IPS DF 6.9 (cell line): ENCODE data around the gene SYN1.

Experiments
- DNase-seq: peaks from one replicate; pipeline ENCODE4 v3.0.0-alpha.2; 2013; ENCODE audit warnings: low read depth, low spot score
- H3K27ac ChIP-seq: one replicate; pipeline ENCODE4 v1.5.1; 2013; ENCODE audit warnings: low read length, control low read depth
- H3K27me3 ChIP-seq: 2 replicates; pipeline ENCODE4 v1.6.1; 2013; ENCODE audit warnings: mild to moderate bottlenecking, low read length; ENCODE audit not compliant: control insufficient read depth, insufficient read depth
- H3K36me3 ChIP-seq: 2 replicates; pipeline ENCODE4 v1.6.1; 2013; ENCODE audit warnings: low read length; ENCODE audit not compliant: control insufficient read depth, insufficient read depth
- H3K4me1 ChIP-seq: 2 replicates; pipeline ENCODE4 v1.6.1; 2013; ENCODE audit warnings: low read length; ENCODE audit not compliant: control insufficient read depth, insufficient read depth
- H3K4me3 ChIP-seq: 2 replicates; pipeline ENCODE4 v1.5.1; 2013; ENCODE audit warnings: mild to moderate bottlenecking, low read length
- H3K9me3 ChIP-seq: 2 replicates; pipeline ENCODE4 v1.6.1; 2013; ENCODE audit warnings: low read length, inconsistent platforms; ENCODE audit not compliant: control insufficient read depth, insufficient read depth
- WGBS: extraction: QIAGEN DNeasy Blood & Tissue Kit; methylation state at CpG from one replicate; pipeline ENCODE4 v1.1.7; 2013; ENCODE audit warnings: mixed read lengths, missing lambda C conversion rate; ENCODE audit not compliant: insufficient read length, insufficient coverage; 5-methylcytosine and 5-hydroxymethylcytosine counted together

The SYN1 gene

GRCh38 chrX:47597222-47597621 is 22.4 kb downstream of the SYN1 start:
- Histone ChIP-seq H3K4me3 (no peak overlapping the region), H3K27ac (no peak overlapping the region), H3K9me3 (no peaks in the 10 kb centered on the region), H3K27me3 (no peaks in the 10 kb centered on the region), H3K4me1 (no peaks in the 10 kb centered on the region), H3K36me3 (no peaks in the 10 kb centered on the region)
- whole genome bisulfite sequencing = no CpG with 5 or more reads among the region's 3 CpGs
- DNase-seq = no peak

GRCh38 chrX:47596256-47596655 is 23.4 kb downstream of the SYN1 start:
- no CpG with 5 or more reads among the region's 2 CpGs for WGBS
- Histone ChIP-seq H3K4me3 (no peak overlapping the region), H3K27ac (no peak overlapping the region), H3K4me1 (no peaks in the 10 kb centered on the region), H3K27me3 (no peaks in the 10 kb centered on the region), H3K9me3 (no peaks in the 10 kb centered on the region), H3K36me3 (no peaks in the 10 kb centered on the region)
- no peak for DNase-seq

- Histone ChIP-seq H3K27me3 (no peaks in the 10 kb centered on the region), H3K4me3 (no peak overlapping the region), H3K4me1 (no peaks in the 10 kb centered on the region), H3K9me3 (no peaks in the 10 kb centered on the region), H3K36me3 (no peaks in the 10 kb centered on the region), H3K27ac (no peak overlapping the region)
- no CpG with 5 or more reads among the region's 1 CpG for WGBS
- DNase-seq = no peak
These were observed 23.9 kb downstream of the SYN1 start for GRCh38 chrX:47595716-47596251.

GRCh38 chrX:47593522-47593921 is 26.1 kb downstream of the SYN1 start:
- H3K4me1 ChIP-seq = no peaks in the 10 kb centered on the region
- WGBS = no CpG with 5 or more reads among the region's 4 CpGs
- no peaks in the 10 kb centered on the region for H3K9me3 ChIP-seq
- H3K27ac ChIP-seq = no peak overlapping the region
- no peaks in the 10 kb centered on the region for H3K27me3 ChIP-seq
- DNase-seq = no peak
- H3K4me3 ChIP-seq = no peak overlapping the region
- no peaks in the 10 kb centered on the region for H3K36me3 ChIP-seq

- Histone ChIP-seq H3K27me3 (no peaks in the 10 kb centered on the region), H3K4me1 (no peaks in the 10 kb centered on the region), H3K4me3 (no peak overlapping the region), H3K9me3 (no peaks in the 10 kb centered on the region), H3K27ac (no peak overlapping the region), H3K36me3 (no peaks in the 10 kb centered on the region)
- WGBS = no CpG with 5 or more reads among the region's 5 CpGs
- DNase-seq = no peak
These were observed 28.7 kb downstream of the SYN1 start for GRCh38 chrX:47590984-47591383.

GRCh38 chrX:47587906-47588735 is 31.5 kb downstream of the SYN1 start:
- no peak for DNase-seq
- H3K27me3 ChIP-seq = no peaks in the 10 kb centered on the region

GRCh38 chrX:47587091-47587891 is 32.4 kb downstream of the SYN1 start:
- Histone ChIP-seq H3K4me3 (no peak overlapping the region), H3K9me3 (no peaks in the 10 kb centered on the region), H3K4me1 (no peaks in the 10 kb centered on the region), H3K27me3 (no peaks in the 10 kb centered on the region), H3K36me3 (no peaks in the 10 kb centered on the region), H3K27ac (no peak overlapping the region)
- DNase-seq = no peak
- WGBS = no CpG with 5 or more reads among the region's 4 CpGs

More at GRCh38 chrX:47587906-47588735, 31.5 kb downstream of the SYN1 start:
- no CpG with 5 or more reads among the region's 16 CpGs for WGBS
- H3K4me3 ChIP-seq = no peak overlapping the region
- H3K4me1 ChIP-seq = no peaks in the 10 kb centered on the region
- no peaks in the 10 kb centered on the region for H3K9me3 ChIP-seq
- H3K27ac ChIP-seq = no peak overlapping the region
- H3K36me3 ChIP-seq = no peaks in the 10 kb centered on the region

- no peak for DNase-seq
- no peak overlapping the region for H3K27ac ChIP-seq
- H3K4me3 ChIP-seq = no peak overlapping the region
- H3K36me3 ChIP-seq = no peaks in the 10 kb centered on the region
- no peaks in the 10 kb centered on the region for H3K27me3 ChIP-seq
- no peaks in the 10 kb centered on the region for H3K4me1 ChIP-seq
- no peaks in the 10 kb centered on the region for H3K9me3 ChIP-seq
- no CpG with 5 or more reads among the region's 11 CpGs for WGBS
These were observed 33.4 kb downstream of the SYN1 start for GRCh38 chrX:47586043-47586787.

- no peak overlapping the region for H3K27ac ChIP-seq
- no peaks in the 10 kb centered on the region for H3K27me3 ChIP-seq
- H3K9me3 ChIP-seq = no peaks in the 10 kb centered on the region
- H3K36me3 ChIP-seq = no peaks in the 10 kb centered on the region
- no CpG with 5 or more reads among the region's 16 CpGs for WGBS
- no peak for DNase-seq
- H3K4me1 ChIP-seq = no peaks in the 10 kb centered on the region
- H3K4me3 ChIP-seq = no peak overlapping the region
These were observed 34.4 kb downstream of the SYN1 start for GRCh38 chrX:47585273-47585672.

- Histone ChIP-seq H3K36me3 (no peaks in the 10 kb centered on the region), H3K4me3 (no peak overlapping the region), H3K9me3 (no peaks in the 10 kb centered on the region), H3K27me3 (no peaks in the 10 kb centered on the region), H3K27ac (no peak overlapping the region), H3K4me1 (no peaks in the 10 kb centered on the region)
- no CpG with 5 or more reads among the region's 6 CpGs for whole genome bisulfite sequencing
- DNase-seq = no peak
These were observed 34.9 kb downstream of the SYN1 start for GRCh38 chrX:47584714-47585113.
